Type B pancreatic cell (in vitro differentiated cells): Measurements from ENCODE around the gene C1QTNF3. TPM values are rescaled to one million over a fixed set of nuclear protein-coding genes. Genes with fewer than 3 reads are reported as not detected.

ENCODE experiments used
- DNase-seq: peaks from one replicate; pipeline ENCODE4 v3.0.0; 2021; ENCODE audit warnings: mixed read lengths; ENCODE audit not compliant: unreplicated experiment; ENCODE audit errors: extremely low spot score
- H3K27ac Mint-ChIP-seq: 2 replicates; pipeline ENCODE4 v1.8.0; 2021; ENCODE audit warnings: mild to moderate bottlenecking, mixed read lengths
- H3K27me3 Mint-ChIP-seq: 2 replicates; pipeline ENCODE4 v1.8.0; 2021; ENCODE audit warnings: mixed read lengths
- H3K36me3 Mint-ChIP-seq: 2 replicates; pipeline ENCODE4 v1.8.0; 2021; ENCODE audit warnings: mixed read lengths
- H3K4me1 Mint-ChIP-seq: one replicate; pipeline ENCODE4 v1.8.0; 2021; ENCODE audit warnings: mixed read lengths; ENCODE audit not compliant: unreplicated experiment
- H3K4me3 Mint-ChIP-seq: 2 replicates; pipeline ENCODE4 v1.8.0; 2021; ENCODE audit warnings: mild to moderate bottlenecking, mixed read lengths
- H3K9me3 Mint-ChIP-seq: 2 replicates; pipeline ENCODE4 v1.8.0; 2021; ENCODE audit warnings: mixed read lengths
- total RNA-seq: library from RNA; stranded (reverse); gene quantifications from 2 replicates; pipeline ENCODE4 v1.2.1, GENCODE V29; 2021; ENCODE audit warnings: low replicate concordance
- TF ChIP-seq, protein P1 (sequence below): fragments of 200-600 bp; sonication (generic); conservative IDR thresholded peaks from 2 replicates; pipeline ENCODE4 v1.5.0; 2021; ENCODE audit warnings: antibody characterized with exemption, mild to moderate bottlenecking

The C1QTNF3 gene
- total RNA-seq, 1 donor from 2014 or later, result 5.1 TPM

DNA sequence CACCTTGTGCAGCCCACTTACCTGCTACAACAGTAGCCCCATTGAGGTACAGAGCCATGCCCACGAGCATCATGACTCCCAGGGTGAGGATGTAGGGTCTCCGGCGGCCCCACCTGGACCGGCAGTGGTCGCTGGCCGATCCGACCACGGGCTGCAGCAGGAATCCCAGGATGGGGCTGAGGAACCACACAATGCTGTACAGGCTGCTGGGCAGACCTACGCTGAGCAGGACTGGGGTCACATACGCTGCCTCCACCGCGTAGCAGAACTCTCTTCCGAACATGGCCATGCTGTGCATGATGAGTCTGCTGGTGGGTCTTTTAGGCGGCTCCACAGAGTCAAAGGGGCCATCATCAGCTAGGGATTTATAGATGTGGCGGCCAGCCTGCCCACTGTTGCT, 58.8 kb downstream of the C1QTNF3 start:
- no peaks in the 10 kb centered on the region for H3K9me3 Mint-ChIP-seq
- no peak for DNase-seq
- H3K27me3 Mint-ChIP-seq, result no peaks in the 10 kb centered on the region
- H3K36me3 Mint-ChIP-seq, result peaks cover 16% of the 10 kb centered on the region
- no peaks in the 10 kb centered on the region for H3K4me1 Mint-ChIP-seq
- no peak overlapping the region for H3K27ac Mint-ChIP-seq
- no peak overlapping the region for H3K4me3 Mint-ChIP-seq
- TF ChIP-seq, protein P1, sequence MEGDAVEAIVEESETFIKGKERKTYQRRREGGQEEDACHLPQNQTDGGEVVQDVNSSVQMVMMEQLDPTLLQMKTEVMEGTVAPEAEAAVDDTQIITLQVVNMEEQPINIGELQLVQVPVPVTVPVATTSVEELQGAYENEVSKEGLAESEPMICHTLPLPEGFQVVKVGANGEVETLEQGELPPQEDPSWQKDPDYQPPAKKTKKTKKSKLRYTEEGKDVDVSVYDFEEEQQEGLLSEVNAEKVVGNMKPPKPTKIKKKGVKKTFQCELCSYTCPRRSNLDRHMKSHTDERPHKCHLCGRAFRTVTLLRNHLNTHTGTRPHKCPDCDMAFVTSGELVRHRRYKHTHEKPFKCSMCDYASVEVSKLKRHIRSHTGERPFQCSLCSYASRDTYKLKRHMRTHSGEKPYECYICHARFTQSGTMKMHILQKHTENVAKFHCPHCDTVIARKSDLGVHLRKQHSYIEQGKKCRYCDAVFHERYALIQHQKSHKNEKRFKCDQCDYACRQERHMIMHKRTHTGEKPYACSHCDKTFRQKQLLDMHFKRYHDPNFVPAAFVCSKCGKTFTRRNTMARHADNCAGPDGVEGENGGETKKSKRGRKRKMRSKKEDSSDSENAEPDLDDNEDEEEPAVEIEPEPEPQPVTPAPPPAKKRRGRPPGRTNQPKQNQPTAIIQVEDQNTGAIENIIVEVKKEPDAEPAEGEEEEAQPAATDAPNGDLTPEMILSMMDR, result no peak

DNA sequence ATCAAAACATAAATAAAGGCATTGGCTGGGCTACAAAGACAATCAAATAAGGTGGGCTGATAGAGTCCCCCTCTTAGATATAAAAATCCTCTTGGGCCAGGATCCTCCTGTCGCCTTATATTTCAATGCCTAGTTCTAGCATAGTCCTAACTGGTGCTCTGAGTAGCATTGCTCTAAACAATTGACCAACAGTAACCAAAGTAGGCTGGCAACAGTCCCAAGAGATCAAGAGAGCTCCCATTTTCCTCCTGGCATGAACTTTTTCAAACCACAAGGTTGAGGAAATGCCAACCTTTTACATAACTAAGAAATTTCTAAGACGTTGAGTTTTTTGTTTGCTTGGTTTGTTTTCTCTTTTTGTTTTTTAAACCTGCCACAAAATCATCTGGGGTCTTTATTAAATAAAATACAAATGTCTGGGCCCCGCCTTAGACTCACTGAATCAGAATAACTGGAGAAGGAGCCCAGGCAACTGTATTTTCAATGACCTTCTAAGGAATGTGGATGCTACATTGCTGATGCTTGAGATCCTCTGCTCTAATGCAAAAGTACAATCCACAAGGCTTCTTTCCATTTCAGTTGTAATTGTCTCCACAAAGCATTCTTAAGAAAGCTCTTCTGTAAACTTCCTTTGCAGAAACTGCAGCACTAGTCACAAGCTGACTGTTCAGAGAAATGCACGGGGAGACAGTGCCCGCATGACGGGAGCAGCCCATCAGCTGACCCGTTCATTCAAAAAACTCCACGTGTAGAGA, 61.4 kb downstream of the C1QTNF3 start:
- H3K27me3 Mint-ChIP-seq, result no peaks in the 10 kb centered on the region
- TF ChIP-seq, protein P1, result no peak
- H3K9me3 Mint-ChIP-seq, result no peaks in the 10 kb centered on the region
- no peaks in the 10 kb centered on the region for H3K36me3 Mint-ChIP-seq
- no peak for DNase-seq
- no peak overlapping the region for H3K4me3 Mint-ChIP-seq
- no peaks in the 10 kb centered on the region for H3K4me1 Mint-ChIP-seq
- no peak overlapping the region for H3K27ac Mint-ChIP-seq

DNA sequence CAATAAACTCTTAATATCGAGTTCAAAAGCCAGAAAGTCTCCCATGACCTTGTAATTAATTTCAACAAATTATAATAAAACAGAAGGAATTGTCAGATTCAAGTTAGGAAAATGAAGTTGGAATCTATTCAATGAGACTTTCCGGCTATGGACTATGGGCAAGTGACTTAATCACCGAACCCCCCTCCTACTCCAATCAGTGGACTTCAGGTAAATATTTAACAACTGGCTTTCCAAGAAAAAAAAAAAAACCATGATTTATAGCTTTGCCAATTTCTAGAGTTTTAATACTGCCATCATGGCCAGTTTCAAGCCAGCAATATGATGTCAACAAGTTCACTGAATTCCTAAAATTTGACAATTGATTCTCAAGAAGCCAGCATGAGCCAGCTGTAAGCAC, 63.0 kb downstream of the C1QTNF3 start:
- H3K36me3 Mint-ChIP-seq, result no peaks in the 10 kb centered on the region
- H3K27me3 Mint-ChIP-seq, result no peaks in the 10 kb centered on the region
- TF ChIP-seq, protein P1, result no peak
- peaks cover 3% of the 10 kb centered on the region for H3K4me1 Mint-ChIP-seq
- H3K9me3 Mint-ChIP-seq, result no peaks in the 10 kb centered on the region
- DNase-seq, result no peak
- H3K27ac Mint-ChIP-seq, result no peak overlapping the region
- H3K4me3 Mint-ChIP-seq, result no peak overlapping the region

DNA sequence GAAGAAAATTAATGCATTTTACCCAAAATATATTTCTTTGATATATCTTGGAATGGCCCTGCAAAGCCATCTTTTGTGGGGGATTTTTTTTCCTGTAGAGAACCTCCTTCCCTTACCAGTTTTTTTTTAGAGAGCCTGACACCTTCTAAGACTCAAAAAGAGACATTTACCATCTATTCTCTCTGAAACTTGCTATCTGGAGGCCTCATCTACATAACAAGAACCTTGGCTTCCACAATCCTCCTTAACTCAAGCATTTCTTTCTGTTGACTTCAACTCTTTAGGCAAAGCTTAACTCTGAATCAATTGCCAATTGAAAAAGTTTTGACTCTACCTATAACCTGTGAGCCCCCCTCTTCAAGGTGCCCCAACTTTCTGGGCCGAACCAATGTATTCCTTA, 64.7 kb downstream of the C1QTNF3 start:
- no peaks in the 10 kb centered on the region for H3K27me3 Mint-ChIP-seq
- DNase-seq, result no peak
- no peak overlapping the region for H3K4me3 Mint-ChIP-seq
- TF ChIP-seq, protein P1, result no peak
- H3K9me3 Mint-ChIP-seq, result no peaks in the 10 kb centered on the region
- H3K27ac Mint-ChIP-seq, result no peak overlapping the region
- peaks cover 6% of the 10 kb centered on the region for H3K4me1 Mint-ChIP-seq
- H3K36me3 Mint-ChIP-seq, result no peaks in the 10 kb centered on the region

DNA sequence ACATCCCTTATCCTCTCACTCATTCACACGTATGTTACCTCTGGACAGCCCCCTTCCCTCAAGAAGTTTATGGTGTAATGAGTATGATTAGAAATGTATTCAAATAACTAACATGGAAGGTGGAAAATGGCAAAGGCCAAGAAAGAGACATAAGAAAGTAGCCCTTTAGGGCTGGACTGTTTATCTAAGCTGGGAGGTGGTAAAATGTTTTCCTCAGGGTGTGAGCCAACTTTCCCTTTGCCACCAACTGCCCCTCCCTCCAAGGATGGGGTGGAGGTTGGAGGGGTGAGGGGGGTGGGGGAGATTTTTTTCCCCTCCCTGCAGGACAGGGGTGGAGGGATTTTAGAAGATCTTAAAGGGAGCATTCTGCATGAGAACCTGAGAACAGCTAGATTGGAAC, 66.7 kb downstream of the C1QTNF3 start:
- DNase-seq, result no peak
- Mint-ChIP-seq H3K4me1 (peaks cover 6% of the 10 kb centered on the region), H3K36me3 (no peaks in the 10 kb centered on the region), H3K9me3 (no peaks in the 10 kb centered on the region), H3K27me3 (no peaks in the 10 kb centered on the region), H3K4me3 (no peak overlapping the region), H3K27ac (no peak overlapping the region)
- TF ChIP-seq, protein P1, result no peak
